ENCODE results near the gene CASK. TPM values are rescaled to one million over a fixed set of nuclear protein-coding genes. Genes with fewer than 3 reads are reported as not detected.
A peak's percentile ranks its signal among the peaks of the same experiment; 100 is the strongest.

Gene CASK
- polyA plus RNA-seq, 4 donors, result 41.0 to 58.6 (median 46.4) TPM

DNA sequence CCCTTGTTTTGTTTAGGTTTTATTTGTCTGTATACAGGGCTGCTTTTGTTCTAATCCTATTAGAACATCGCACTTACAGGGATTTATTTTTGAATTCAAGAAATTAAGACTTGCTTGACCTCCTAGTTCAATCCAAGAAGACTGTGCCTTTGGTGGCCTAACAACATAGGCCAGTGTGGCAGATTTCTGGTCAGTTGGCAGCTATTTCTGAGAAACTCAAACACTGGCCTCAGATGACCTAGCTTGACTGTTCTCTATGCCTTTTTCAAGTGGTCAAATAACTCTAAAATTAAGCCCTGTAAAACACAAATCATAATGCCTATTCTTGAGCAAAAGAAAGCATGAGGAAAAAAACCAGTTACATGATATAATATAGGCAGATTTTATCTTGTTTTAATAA, 323.8 kb downstream of the CASK start:
- DNase-seq (ENCODE audit: low read depth in 4 of 4, low spot score in 2 of 4), result no peak

- DNase-seq (ENCODE audit: low read depth in 4 of 4, low spot score in 2 of 4), result no peak
Measured at GRCh38 chrX:41596596-41596995, 326.8 kb downstream of the CASK start.

DNA sequence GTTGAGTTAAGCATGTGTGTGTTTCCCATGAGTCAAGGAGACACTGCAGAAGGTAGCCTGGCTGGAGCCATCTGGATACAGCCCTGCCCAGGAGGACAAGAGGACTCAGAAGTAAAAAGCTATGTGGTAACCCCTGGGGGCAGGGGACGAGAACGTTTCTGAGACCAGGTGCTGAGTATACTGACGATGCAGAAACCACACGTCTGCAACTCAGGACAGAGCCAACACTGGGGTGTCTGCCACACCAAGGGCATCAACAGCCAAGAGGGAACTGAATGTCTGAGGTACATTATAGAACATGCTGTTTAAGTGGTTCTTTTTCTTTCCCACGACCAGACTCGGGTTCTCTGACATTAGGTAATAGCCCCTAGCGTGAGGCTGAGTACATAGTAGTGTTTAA, 328.7 kb downstream of the CASK start:
- DNase-seq (ENCODE audit: low read depth in 4 of 4, low spot score in 2 of 4), result no peak

DNA sequence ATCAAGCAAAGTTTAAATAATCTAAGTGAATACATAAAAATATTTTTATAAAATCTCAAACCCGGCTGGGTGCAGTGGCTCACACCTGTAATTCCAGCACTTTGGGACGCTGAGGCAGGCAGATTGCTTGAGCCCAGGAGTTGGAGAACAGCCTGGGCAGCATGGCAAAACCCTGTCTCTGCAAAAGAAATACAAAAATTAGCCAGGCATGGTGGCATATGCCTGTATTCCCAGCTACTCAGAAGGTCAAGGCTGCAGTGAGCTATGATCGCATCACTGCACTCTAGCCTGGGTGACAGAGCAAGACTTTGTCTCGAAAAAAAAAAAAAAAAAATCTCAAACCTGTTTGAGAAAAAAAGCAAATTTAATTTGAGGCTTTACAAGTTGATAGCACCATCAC, 331.4 kb downstream of the CASK start:
- DNase-seq (ENCODE audit: low read depth in 4 of 4, low spot score in 2 of 4), result no peak

- DNase-seq (ENCODE audit: low read depth in 4 of 4, low spot score in 2 of 4), result no peak
Measured at GRCh38 chrX:41590641-41591040, 332.7 kb downstream of the CASK start.

DNA sequence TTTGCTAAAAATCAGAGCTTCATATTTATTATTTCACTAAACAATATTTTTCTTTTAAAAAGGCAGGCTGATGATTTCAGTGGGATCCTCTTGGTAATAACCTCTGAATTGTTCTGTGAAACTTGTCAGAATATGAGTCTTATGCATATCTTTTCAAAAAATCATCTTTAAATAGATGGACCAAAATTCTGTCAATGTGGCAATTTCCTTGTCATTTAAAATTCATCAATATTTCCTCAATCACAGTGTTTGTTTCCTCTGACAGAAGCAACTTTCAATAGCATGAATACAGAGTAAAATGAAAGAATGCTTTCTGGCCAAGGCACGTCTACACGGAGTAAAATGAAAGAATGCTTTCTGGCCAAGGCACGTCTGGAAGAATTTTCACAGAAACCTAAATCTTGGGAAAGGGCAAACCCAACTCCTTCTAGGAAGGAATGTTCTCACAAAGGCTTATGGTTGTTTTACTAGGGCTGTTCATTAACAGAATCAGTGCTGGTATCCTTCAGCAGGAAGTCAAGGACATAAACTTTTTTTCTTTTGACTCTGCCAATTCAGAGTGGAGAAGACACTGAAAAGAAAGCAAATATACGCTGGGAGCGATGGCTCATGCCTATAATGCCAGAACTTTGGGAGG, 333.6 kb downstream of the CASK start:
- DNase-seq (ENCODE audit: low read depth in 4 of 4, low spot score in 2 of 4), result no peak

DNA sequence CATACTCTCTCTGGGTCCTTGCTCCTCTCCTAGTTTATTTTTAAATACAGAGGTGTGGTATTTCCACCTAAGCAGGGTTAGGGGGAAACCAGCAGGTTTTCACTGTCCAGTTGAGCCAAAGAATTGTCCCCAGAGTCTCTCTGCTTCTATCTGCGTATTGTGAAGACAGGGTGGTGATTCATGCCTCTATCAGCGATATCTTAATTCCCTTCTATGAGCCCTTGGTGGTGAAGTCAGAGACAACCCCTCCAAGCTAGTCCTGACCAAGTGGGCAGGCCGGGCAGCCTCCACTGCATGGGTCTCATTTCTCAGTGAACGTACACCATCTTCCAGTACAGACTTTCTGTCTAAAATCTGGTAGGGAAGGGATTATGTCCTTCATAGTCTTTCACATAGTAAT, 335.1 kb downstream of the CASK start:
- no peak for DNase-seq (ENCODE audit: low read depth in 4 of 4, low spot score in 2 of 4)

DNA sequence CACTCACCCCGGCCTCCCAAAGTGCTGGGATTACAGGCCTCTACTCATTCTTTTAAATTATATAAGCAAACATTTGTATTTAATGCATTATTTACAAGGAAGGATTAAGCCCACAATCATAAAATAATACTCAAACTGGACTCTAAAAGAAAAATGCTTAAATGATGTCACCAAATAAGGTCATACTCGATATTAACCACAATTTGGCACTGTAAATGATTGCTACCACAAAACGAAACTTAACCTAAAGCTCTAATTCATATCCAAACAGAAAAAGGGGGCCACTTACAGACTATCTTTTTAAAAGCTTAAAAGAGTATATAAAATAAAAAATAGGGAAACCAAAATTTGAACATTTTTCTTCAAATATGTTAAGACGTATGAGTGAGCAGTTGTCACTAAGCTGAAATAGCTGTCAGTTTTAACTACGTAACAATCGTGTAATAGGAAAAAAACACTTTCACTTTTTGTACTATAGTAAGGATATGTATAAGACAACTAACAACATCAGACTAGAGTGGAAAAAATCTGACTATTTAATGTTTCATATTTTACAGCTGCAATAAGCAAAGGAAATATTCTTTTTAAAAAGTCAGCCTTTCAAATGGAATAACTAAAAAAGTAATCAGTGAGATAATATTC, 342.8 kb downstream of the CASK start:
- DNase-seq (ENCODE audit: low read depth in 4 of 4, low spot score in 2 of 4), result no peak

- DNase-seq (ENCODE audit: low read depth in 4 of 4, low spot score in 2 of 4), result no peak
Measured at GRCh38 chrX:41563876-41564275, 359.5 kb downstream of the CASK start.

- DNase-seq (ENCODE audit: low read depth in 4 of 4, low spot score in 2 of 4), result no peak
Measured at GRCh38 chrX:41561045-41561444, 362.3 kb downstream of the CASK start.

DNA sequence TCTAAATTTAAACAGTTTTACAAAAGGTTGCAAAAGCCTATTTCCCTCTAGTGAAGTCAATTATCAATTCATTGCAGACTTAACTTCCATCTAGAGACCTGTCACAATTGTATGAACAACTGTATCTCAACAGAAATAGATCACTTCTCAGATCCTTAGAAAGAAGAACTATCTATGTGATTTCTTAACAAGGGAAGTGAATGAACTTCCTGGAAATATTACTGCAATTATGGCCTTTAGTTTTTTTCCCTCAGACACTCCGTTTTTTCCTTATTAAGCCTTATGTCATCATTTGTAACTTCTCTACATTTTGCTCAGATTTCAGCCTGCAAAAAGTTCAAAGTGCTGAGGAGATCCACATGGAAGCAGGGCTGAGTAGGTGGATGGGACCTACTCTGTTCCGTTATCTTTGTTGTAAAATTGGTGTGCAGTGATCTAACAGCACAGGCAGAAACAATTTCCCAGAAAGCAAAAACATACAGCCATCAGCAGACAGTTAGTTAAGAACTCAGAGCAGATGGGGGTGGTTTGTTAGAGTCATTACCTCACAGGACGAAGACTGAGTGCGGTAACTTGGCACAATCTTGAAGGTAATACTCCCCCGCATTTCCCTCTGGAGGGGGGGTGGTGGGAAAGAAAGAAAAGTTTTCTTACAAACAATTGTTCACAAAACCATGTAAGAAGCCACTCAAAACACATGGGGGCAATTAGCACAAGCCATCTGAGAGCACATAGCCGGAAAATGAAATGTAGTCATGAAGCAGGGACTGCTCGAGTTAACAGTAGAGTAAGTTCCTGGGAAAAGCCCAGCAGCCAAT, 363.9 kb downstream of the CASK start:
- DNase-seq (ENCODE audit: low read depth in 4 of 4, low spot score in 2 of 4), result peak in 1 of 4 donors; percentile 16

GRCh38 chrX:41558531-41558930, 364.8 kb downstream of the CASK start:
- DNase-seq (ENCODE audit: low read depth in 4 of 4, low spot score in 2 of 4), result no peak

DNA sequence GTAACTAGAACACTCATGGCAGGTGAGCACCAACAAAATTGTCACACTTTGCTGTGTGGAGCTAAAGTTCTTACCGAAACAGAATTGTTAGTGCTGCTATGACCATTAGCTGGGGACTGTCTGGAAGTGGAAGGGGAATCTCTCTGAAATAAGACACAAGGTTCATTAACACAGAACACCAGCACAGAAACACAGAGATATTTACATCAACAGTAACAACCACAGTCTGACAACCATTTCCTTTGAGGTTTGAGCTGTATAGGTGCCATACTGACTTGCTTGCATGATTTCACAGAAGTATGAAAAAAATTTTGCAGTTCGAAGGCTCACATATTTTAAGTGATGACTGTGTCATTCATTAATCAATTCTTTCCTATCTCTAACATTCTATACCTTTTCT, 366.4 kb downstream of the CASK start:
- no peak for DNase-seq (ENCODE audit: low read depth in 4 of 4, low spot score in 2 of 4)

DNA sequence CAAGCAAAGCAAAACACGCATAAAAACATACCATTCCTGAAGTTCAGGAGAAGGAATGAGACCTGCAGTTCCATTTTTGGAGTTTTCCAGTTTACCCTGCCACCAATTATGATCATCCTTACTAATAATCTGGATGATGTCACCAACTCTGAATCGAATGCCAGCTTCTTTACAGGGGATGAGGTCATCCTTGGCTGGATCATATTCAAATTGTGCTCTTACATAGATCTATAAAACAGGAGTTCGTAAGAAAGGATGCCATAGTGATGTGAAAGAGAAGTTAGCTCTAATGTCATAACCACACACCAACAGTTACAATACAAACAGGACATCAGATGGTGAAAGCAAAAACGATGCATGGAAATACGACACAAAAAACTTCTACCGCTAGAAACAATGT, 369.7 kb downstream of the CASK start:
- no peak for DNase-seq (ENCODE audit: low read depth in 4 of 4, low spot score in 2 of 4)

DNA sequence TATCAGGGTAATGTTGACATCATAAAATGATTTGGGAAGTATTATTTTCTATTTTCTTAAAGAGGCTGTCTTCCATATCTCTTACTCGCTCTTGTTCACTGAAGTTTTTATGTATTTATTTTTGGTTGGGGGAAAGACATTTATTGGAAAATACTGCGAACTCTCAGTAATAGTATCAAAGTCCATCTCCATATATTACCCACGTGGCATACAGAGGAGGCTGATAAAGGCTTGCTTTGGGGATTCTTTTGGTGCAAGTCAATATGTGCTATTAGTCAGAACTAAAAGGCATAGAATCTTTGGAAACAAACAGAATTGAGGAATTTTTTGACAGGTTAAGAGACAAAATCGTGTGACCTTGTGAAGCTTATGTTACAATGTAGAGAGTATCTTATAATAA, 374.9 kb downstream of the CASK start:
- no peak for DNase-seq (ENCODE audit: low read depth in 4 of 4, low spot score in 2 of 4)

GRCh38 chrX:41543668-41544067, 379.7 kb downstream of the CASK start:
- no peak for DNase-seq (ENCODE audit: low read depth in 4 of 4, low spot score in 2 of 4)

DNA sequence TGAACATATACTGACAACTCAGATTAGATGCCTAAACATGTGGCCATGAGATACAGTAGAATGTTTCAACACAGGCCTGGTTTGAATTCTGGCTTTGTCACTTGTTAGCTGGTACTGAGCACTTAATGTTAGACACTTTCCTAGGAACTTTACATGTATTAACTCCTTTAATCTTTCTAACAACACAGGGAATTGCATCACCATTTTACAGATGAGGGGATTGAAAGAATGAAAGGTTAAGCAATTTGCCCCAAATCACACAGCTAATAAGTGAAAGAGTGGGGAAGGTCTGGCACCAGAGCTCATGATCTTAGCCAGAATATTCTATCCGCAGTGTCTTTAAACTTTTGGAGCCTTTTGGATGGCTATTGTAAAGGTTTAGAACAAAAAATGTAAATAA, 380.3 kb downstream of the CASK start:
- DNase-seq (ENCODE audit: low read depth in 4 of 4, low spot score in 2 of 4), result no peak

- DNase-seq (ENCODE audit: low read depth in 4 of 4, low spot score in 2 of 4), result no peak
Measured at GRCh38 chrX:41542536-41542935, 380.8 kb downstream of the CASK start.

DNA sequence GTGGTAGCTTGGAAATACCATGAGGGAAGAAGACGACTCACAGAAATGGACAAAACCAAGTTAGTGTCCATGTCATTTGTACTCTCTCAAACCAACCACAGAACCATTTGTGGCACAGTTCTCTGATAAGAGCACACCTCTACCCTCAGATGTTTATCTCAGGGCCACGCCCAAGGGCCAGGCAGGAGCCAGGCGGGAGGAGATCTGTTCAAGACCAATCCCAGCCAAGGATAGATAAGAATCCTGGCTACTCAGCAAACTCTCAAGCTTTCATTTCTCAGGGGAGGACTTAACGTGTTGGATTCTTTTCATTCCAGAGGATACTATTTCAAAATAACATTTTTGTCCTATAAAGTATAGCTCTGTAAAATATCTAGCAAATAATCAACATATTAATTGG, 381.2 kb downstream of the CASK start:
- no peak for DNase-seq (ENCODE audit: low read depth in 4 of 4, low spot score in 2 of 4)

DNA sequence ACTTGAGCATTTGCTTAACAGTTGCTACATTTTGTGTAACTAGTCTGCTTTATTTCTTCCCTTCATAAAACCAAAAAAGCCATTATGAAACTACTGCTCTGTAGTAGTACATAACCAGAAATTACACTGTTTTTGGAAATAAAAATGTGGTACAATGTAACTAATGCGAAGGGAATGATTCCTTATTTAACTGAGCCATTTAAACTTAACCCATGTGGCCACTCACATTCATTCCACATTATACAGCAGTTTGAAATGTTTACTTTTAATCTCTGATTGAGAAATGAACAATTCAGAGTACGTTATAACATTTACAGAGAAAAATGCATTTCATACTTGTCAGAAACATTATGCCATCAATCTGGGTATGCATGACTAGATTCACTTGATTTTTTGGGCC, 382.0 kb downstream of the CASK start:
- DNase-seq (ENCODE audit: low read depth in 4 of 4, low spot score in 2 of 4), result no peak

GRCh38 chrX:41538707-41539106, 384.6 kb downstream of the CASK start:
- DNase-seq (ENCODE audit: low read depth in 4 of 4, low spot score in 2 of 4), result no peak

- no peak for DNase-seq (ENCODE audit: low read depth in 4 of 4, low spot score in 2 of 4)
Measured at GRCh38 chrX:41530085-41530484, 393.3 kb downstream of the CASK start.
